Retinal pigment epithelial cell (primary cell): Measurements from ENCODE around the gene SCAPER.
"Not testable (repeated sequence)": the region's sequence is repeated elsewhere in the genome, so short reads cannot be mapped to it uniquely, and the experiment has no call there.

ENCODE experiments used
- DNase-seq: peaks from one replicate; pipeline ENCODE4 v3.0.0-alpha.2; 2010; ENCODE audit warnings: low read depth
- H3K4me3 ChIP-seq: 2 replicates; pipeline ENCODE4 v1.5.1; 2011; ENCODE audit warnings: mild to moderate bottlenecking, low read length, control low read depth, moderate library complexity
- CTCF ChIP-seq: conservative IDR thresholded peaks from 2 replicates; pipeline ENCODE4 v1.5.1; 2011; ENCODE audit warnings: low read depth, low read length, control low read depth, inconsistent platforms

SCAPER gene

GRCh38 chr15:76823303-76823702 is 81.8 kb downstream of the SCAPER start:
- no peak for DNase-seq
- no peak overlapping the region for H3K4me3 ChIP-seq

DNA sequence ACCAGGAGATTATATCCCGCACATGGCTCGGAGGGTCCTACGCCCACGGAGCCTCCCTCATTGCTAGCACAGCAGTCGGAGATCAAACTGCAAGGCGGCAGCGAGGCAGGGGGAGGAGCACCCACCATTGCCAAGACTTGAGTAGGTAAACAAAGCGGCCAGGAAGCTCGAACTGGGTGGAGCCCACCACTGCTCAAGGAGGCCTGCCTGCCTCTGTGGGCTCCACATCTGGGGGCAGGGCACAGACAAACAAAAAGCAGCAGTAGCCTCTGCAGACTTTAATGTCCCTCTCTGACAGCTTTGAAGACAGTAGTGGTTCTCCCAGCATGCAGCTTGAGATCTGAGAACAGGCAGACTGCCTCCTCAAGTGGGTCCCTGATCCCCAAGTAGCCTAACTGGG is 86.2 kb downstream of the SCAPER start:
- not testable (repeated sequence) for H3K4me3 ChIP-seq, DNase-seq

More at GRCh38 chr15:76823303-76823702, 81.8 kb downstream of the SCAPER start:
- no peak for TF ChIP-seq CTCF

DNA sequence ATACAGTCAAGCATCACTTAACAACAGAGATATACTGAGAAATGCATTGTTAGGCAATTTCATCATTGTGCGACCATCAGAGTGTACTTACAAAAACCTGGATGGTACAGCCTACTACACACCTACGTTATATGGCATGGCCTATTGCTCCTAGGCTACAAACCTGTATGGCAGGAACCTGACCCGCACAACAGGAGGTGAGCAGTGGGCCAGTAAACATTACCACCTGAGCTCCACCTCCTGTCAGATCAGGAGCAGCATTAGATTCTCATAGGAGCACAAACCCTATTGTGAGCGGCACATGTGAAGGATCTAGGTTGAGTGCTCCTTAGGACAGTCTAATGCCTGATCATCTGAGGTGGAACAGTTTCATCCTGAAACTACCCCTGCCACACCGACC is 89.7 kb downstream of the SCAPER start:
- H3K4me3 ChIP-seq, result no peak overlapping the region
- no peak for DNase-seq
- TF ChIP-seq CTCF, result no peak

- TF ChIP-seq CTCF, result no peak
- no peak for DNase-seq
- H3K4me3 ChIP-seq, result no peak overlapping the region
Observed at GRCh38 chr15:76812381-76812780, 92.8 kb downstream of the SCAPER start.

- DNase-seq, result no peak
- TF ChIP-seq CTCF, result no peak
- no peak overlapping the region for H3K4me3 ChIP-seq
Observed at GRCh38 chr15:76809412-76810103, 95.6 kb downstream of the SCAPER start.

DNA sequence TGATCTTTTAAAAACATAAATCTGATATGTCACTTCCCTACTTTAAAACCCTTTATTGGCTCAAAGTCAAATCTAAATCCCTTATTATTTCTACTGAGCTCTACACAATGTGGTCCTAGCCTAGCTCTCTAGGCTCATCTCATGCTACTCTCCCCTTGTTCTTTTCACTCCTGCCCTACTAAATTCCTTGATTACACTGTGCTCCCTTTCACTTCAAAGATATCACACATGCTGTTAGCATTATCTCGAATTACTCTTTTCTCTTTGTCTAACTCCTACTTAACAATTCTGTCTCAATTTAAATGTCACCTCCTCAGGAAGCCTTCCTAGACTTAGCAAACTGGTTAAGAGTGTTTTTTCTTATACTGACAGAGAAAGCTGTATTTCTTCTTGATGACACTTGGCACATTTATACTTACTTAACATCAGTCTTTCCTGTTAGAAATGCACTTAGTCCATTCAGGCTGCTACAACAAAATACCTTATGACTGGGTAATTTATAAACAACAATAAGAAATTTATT is 102.0 kb downstream of the SCAPER start:
- peak; percentile 8 for DNase-seq
- TF ChIP-seq CTCF, result no peak

DNA sequence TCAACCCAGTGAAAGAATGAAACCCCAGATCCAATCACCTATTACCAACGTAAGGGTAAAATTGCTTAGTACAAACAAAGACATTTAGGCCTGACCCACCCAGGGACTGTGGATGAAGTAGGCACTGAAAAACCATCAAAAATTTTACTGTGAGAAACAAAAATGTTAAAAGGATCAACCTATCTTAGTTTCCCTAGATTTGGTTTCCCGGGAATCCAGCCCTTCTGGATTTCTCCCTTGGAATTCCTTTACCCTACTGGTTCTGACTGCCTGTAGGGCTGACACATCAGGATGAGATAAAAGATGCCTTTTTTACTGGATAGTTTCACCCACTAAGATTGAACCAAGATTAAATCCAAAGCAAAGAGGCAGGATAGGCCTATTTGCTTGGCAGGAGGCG is 102.7 kb downstream of the SCAPER start:
- no peak for DNase-seq
- TF ChIP-seq CTCF, result no peak
- H3K4me3 ChIP-seq, result no peak overlapping the region

More for the DNA sequence above, 102.0 kb downstream of the SCAPER start:
- H3K4me3 ChIP-seq, result no peak overlapping the region
